K562 (cell line): ENCODE data around the gene CSTF1. TPM values are rescaled to one million over a fixed set of nuclear protein-coding genes. Genes with fewer than 3 reads are reported as not detected.

Experiments used
- BRCA1 ChIP-seq, 2 experiments: fragments of 450-650 bp in 1 of 2; sonication (generic) in 1 of 2; formaldehyde crosslinking in 1 of 2; IDR thresholded peaks; 2 replicates each; pipeline versions ENCODE4 v1.5.0 to v1.6.1; 2017 to 2020; ENCODE audit warnings: mild to moderate bottlenecking in 1 of 2, missing genetic modification reagents in 1 of 2
- CBX3 ChIP-seq, 2 experiments: IDR thresholded peaks; 1 replicate in 1 of 2; 2 replicates in 1 of 2; pipeline ENCODE4 v1.6.1; 2012; ENCODE audit warnings: inconsistent platforms in 2 of 2, low read length in 2 of 2, borderline replicate concordance in 1 of 2, control low read depth in 1 of 2
- ERF ChIP-seq: fragments of 450-650 bp; formaldehyde crosslinking; IDR thresholded peaks from 2 replicates; pipeline ENCODE4 v1.4.0; 2020; ENCODE audit warnings: mild to moderate bottlenecking, mixed read lengths
- HES1 ChIP-seq: fragments of 450-650 bp; IDR thresholded peaks from 2 replicates; pipeline ENCODE4 v1.6.1; 2016; ENCODE audit warnings: low read depth, mild to moderate bottlenecking, moderate library complexity
- HNRNPK ChIP-seq: fragments of 200-400 bp; formaldehyde crosslinking; IDR thresholded peaks from one replicate; pipeline ENCODE4 v1.6.1; 2018; ENCODE audit warnings: mild to moderate bottlenecking, low read depth, low read length; ENCODE audit not compliant: poor library complexity, severe bottlenecking
- KDM2B ChIP-seq: fragments of 250-450 bp; sonication (Bioruptor Pico); IDR thresholded peaks from 2 replicates; pipeline ENCODE4 v1.8.0; 2021; ENCODE audit warnings: mild to moderate bottlenecking, moderate library complexity
- POLR2G ChIP-seq: fragments of 200-400 bp; formaldehyde crosslinking; IDR thresholded peaks from 2 replicates; pipeline ENCODE4 v1.6.1; 2017; ENCODE audit warnings: low read depth, mild to moderate bottlenecking, antibody characterized with exemption, low read length, moderate library complexity
- RBM14 ChIP-seq: fragments of 200-400 bp; formaldehyde crosslinking; IDR thresholded peaks from 2 replicates; pipeline ENCODE4 v1.6.1; 2018; ENCODE audit warnings: low read depth, mild to moderate bottlenecking, low read length, moderate library complexity, borderline replicate concordance; ENCODE audit not compliant: insufficient read depth
- STAT5A ChIP-seq: IDR thresholded peaks from 2 replicates; pipeline ENCODE4 v1.6.1; 2012; ENCODE audit warnings: low read length, inconsistent platforms, borderline replicate concordance
- TAF15 ChIP-seq: fragments of 200-400 bp; formaldehyde crosslinking; IDR thresholded peaks from 2 replicates; pipeline ENCODE4 v1.6.1; 2017; ENCODE audit warnings: mild to moderate bottlenecking, low read depth, low read length, moderate library complexity
- TAF9B ChIP-seq: fragments of 450-650 bp; IDR thresholded peaks from 2 replicates; pipeline ENCODE4 v1.6.1; 2018; ENCODE audit warnings: mild to moderate bottlenecking; ENCODE audit not compliant: partially characterized antibody
- ZFP91 ChIP-seq: sonication (generic); formaldehyde crosslinking; IDR thresholded peaks from 2 replicates; pipeline ENCODE4 v1.8.0; 2022; ENCODE audit warnings: mild to moderate bottlenecking, missing genetic modification reagents
- ZNF224 ChIP-seq: sonication (generic); formaldehyde crosslinking; IDR thresholded peaks from 2 replicates; pipeline ENCODE4 v1.8.0; 2022; ENCODE audit warnings: mild to moderate bottlenecking, missing genetic modification reagents
- ZNF444 ChIP-seq: fragments of 250-450 bp; sonication (Bioruptor Pico); IDR thresholded peaks from 2 replicates; pipeline ENCODE4 v1.4.0; 2020; ENCODE audit warnings: mild to moderate bottlenecking, moderate library complexity
- ZNF561 ChIP-seq: fragments of 450-650 bp; formaldehyde crosslinking; conservative IDR thresholded peaks from 2 replicates; pipeline ENCODE4 v1.4.0; 2020; ENCODE audit warnings: mild to moderate bottlenecking, moderate library complexity
- ZNF766 ChIP-seq: fragments of 200-800 bp; sonication (Bioruptor generic); conservative IDR thresholded peaks from 2 replicates; pipeline ENCODE4 v1.6.1; 2016; ENCODE audit warnings: missing genetic modification characterization, missing compliant biosample characterization
- polyA plus RNA-seq, 8 experiments: library from polyadenylated mRNA; depleted of rRNA in 4 of 8; stranded (reverse) in 5 of 8; unstranded in 3 of 8; fragments of >200 nt; fragmentation: Nextera tagmentation in 2 of 8; fragmentation: Illumina TruSeq in 1 of 8; extraction: Ambion mirVana in 2 of 8; extraction: Trizol in 1 of 8; gene quantifications; 2 replicates each; pipeline versions ENCODE4 v1.2.1 to v1.2.3, GENCODE V29; 2011 to 2014; ENCODE audit warnings: inconsistent platforms in 1 of 8, missing spikeins in 1 of 8
- total RNA-seq, 7 experiments: library from RNA; depleted of rRNA in 6 of 7; stranded (reverse); fragments of >200 nt in 6 of 7; fragmentation: Illumina TruSeq in 2 of 7; extraction: Trizol in 2 of 7; gene quantifications; 2 replicates each; pipeline versions ENCODE4 v1.2.1 to v1.2.3, GENCODE V29; 2011 to 2021; ENCODE audit warnings: low replicate concordance in 1 of 7
- TF ChIP-seq, protein P1 (sequence below): fragments of 200-800 bp; sonication (Bioruptor generic); IDR thresholded peaks from 2 replicates; pipeline ENCODE4 v1.6.1; 2017; ENCODE audit warnings: missing genetic modification characterization, missing compliant biosample characterization
- TF ChIP-seq, protein P2 (sequence below): fragments of 450-650 bp; IDR thresholded peaks from 2 replicates; pipeline ENCODE4 v1.6.1; 2016; ENCODE audit warnings: borderline replicate concordance
- TF ChIP-seq, protein P3 (sequence below), 2 experiments: fragments of 450-650 bp; conservative IDR thresholded peaks; 2 replicates each; pipeline ENCODE4 v1.6.1; 2017; ENCODE audit warnings: mild to moderate bottlenecking in 2 of 2, moderate library complexity in 2 of 2

Gene CSTF1
- total and polyA plus RNA-seq, 9 of the 15 experiments (the other 6 are each of a cell fraction or from before 2014, with no cell fraction given), result 30.8 to 110 (median 53.4) TPM

DNA sequence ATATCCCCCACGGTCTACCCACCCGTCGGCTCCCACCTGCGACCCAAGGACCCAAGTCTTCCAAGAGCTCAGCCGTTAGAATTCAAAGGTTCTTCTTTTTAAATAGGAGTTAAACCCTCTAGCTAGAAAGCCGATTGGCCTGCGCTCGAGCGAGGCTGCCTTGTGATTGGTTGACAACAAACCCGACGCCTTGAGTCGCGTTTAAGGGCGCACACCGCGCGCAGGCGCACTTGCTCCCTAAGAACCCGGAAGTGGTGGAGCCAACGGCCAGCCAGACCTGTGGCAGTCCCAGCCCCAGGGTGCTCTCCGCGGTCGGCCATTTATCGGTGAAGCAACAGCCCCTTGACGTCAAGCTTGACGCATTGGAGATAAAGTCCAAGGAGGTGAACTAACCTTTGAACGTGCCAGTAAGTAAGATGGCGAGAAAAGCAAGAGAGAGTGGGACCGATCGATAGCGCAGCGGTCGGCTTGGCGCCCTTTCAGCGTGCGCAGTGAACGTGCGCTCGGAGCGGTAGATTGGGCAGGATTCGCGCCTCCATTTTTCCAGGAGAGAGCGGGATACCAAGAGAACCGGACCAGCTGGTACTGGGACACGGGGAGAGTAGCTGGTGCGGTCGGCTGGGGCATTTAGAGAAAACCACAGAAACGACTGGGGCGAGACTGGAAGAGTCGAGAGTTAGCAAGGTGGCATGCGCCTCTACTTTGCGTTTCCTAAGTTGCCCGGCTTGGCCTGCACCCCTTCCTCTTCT is at the start of gene CSTF1, which contains the start of gene AURKA (continued):
- TF ChIP-seq RBM14 (no peak), ZNF444 (CRISPR knock-in tag) (no peak), CBX3 (IDR thresholded peaks at IDR 0.05; ENCODE audit: borderline replicate concordance in 1 of 2, low read length in 2 of 2) (peak in 1 of 2 experiments; percentile 69; a peak in 2 of 3 replicates), ZNF224 (CRISPR knock-in tag) (no peak), HES1 (no peak), ZNF766 (no peak), BRCA1 (IDR thresholded peaks at IDR 0.05) (no peak), BRCA1 (CRISPR knock-in tag; IDR thresholded peaks at IDR 0.05) (no peak), STAT5A (peak; percentile 40; the same call in 1 of the 2 replicates), ERF (no peak), KDM2B (CRISPR knock-in tag) (no peak), ZNF561 (CRISPR knock-in tag) (no peak), HNRNPK (no peak), TAF9B (peak; percentile 78), POLR2G (peak; percentile 89), ZFP91 (CRISPR knock-in tag) (no peak), TAF15 (no peak)
- TF ChIP-seq, protein P1, sequence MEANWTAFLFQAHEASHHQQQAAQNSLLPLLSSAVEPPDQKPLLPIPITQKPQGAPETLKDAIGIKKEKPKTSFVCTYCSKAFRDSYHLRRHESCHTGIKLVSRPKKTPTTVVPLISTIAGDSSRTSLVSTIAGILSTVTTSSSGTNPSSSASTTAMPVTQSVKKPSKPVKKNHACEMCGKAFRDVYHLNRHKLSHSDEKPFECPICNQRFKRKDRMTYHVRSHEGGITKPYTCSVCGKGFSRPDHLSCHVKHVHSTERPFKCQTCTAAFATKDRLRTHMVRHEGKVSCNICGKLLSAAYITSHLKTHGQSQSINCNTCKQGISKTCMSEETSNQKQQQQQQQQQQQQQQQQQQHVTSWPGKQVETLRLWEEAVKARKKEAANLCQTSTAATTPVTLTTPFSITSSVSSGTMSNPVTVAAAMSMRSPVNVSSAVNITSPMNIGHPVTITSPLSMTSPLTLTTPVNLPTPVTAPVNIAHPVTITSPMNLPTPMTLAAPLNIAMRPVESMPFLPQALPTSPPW (CRISPR knock-in tag), result peak; percentile 46
- TF ChIP-seq, protein P2, sequence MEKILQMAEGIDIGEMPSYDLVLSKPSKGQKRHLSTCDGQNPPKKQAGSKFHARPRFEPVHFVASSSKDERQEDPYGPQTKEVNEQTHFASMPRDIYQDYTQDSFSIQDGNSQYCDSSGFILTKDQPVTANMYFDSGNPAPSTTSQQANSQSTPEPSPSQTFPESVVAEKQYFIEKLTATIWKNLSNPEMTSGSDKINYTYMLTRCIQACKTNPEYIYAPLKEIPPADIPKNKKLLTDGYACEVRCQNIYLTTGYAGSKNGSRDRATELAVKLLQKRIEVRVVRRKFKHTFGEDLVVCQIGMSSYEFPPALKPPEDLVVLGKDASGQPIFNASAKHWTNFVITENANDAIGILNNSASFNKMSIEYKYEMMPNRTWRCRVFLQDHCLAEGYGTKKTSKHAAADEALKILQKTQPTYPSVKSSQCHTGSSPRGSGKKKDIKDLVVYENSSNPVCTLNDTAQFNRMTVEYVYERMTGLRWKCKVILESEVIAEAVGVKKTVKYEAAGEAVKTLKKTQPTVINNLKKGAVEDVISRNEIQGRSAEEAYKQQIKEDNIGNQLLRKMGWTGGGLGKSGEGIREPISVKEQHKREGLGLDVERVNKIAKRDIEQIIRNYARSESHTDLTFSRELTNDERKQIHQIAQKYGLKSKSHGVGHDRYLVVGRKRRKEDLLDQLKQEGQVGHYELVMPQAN, result peak; percentile 79
- TF ChIP-seq, protein P3, sequence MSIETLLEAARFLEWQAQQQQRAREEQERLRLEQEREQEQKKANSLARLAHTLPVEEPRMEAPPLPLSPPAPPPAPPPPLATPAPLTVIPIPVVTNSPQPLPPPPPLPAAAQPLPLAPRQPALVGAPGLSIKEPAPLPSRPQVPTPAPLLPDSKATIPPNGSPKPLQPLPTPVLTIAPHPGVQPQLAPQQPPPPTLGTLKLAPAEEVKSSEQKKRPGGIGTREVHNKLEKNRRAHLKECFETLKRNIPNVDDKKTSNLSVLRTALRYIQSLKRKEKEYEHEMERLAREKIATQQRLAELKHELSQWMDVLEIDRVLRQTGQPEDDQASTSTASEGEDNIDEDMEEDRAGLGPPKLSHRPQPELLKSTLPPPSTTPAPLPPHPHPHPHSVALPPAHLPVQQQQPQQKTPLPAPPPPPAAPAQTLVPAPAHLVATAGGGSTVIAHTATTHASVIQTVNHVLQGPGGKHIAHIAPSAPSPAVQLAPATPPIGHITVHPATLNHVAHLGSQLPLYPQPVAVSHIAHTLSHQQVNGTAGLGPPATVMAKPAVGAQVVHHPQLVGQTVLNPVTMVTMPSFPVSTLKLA (conservative IDR thresholded peaks at IDR 0.05), result peak; percentile 92 to 96
